Measurements from ENCODE around the gene ADGRD2. TPM values are rescaled to one million over a fixed set of nuclear protein-coding genes. Genes with fewer than 3 reads are reported as not detected.

The ADGRD2 gene
- total RNA-seq, 1 donor from 2014 or later, result 0.78 TPM

- no peak overlapping the region for H3K27ac Mint-ChIP-seq
- peaks cover 5% of the 10 kb centered on the region for H3K4me1 Mint-ChIP-seq
- peak overlapping the region; percentile 52 for H3K4me3 Mint-ChIP-seq
- H3K36me3 Mint-ChIP-seq, result no peaks in the 10 kb centered on the region
- peaks cover 43% of the 10 kb centered on the region for H3K27me3 Mint-ChIP-seq (ENCODE audit: low read depth)
- TF ChIP-seq CTCF (IDR thresholded peaks at IDR 0.05; ENCODE audit: unreplicated experiment), result no peak
- H3K9me3 Mint-ChIP-seq, result no peaks in the 10 kb centered on the region
- no peak for DNase-seq (ENCODE audit: low spot score in 2 of 2, unreplicated experiment in 2 of 2)
Measured at GRCh38 chr9:124477648-124478285, 27.5 kb downstream of the ADGRD2 start.

GRCh38 chr9:124478354-124478753, 28.1 kb downstream of the ADGRD2 start:
- Mint-ChIP-seq H3K27me3 (ENCODE audit: low read depth) (peaks cover 47% of the 10 kb centered on the region), H3K4me3 (peak overlapping the region; percentile 52)

GRCh38 chr9:124479371-124479770, 29.1 kb downstream of the ADGRD2 start:
- H3K4me1 Mint-ChIP-seq, result peaks cover 5% of the 10 kb centered on the region
- no peak overlapping the region for H3K4me3 Mint-ChIP-seq
- no peaks in the 10 kb centered on the region for H3K36me3 Mint-ChIP-seq
- H3K27me3 Mint-ChIP-seq (ENCODE audit: low read depth), result peaks cover 52% of the 10 kb centered on the region
- TF ChIP-seq CTCF (IDR thresholded peaks at IDR 0.05; ENCODE audit: unreplicated experiment), result no peak
- no peaks in the 10 kb centered on the region for H3K9me3 Mint-ChIP-seq
- DNase-seq (ENCODE audit: low spot score in 2 of 2, unreplicated experiment in 2 of 2), result no peak
- no peak overlapping the region for H3K27ac Mint-ChIP-seq

More at GRCh38 chr9:124478354-124478753, 28.1 kb downstream of the ADGRD2 start:
- Mint-ChIP-seq H3K9me3 (no peaks in the 10 kb centered on the region), H3K27ac (no peak overlapping the region), H3K4me1 (peaks cover 5% of the 10 kb centered on the region), H3K36me3 (no peaks in the 10 kb centered on the region)
- DNase-seq (ENCODE audit: low spot score in 2 of 2, unreplicated experiment in 2 of 2), result no peak
- no peak for TF ChIP-seq CTCF (IDR thresholded peaks at IDR 0.05; ENCODE audit: unreplicated experiment)

GRCh38 chr9:124479947-124480620, 29.8 kb downstream of the ADGRD2 start:
- H3K27ac Mint-ChIP-seq, result no peak overlapping the region
- H3K4me1 Mint-ChIP-seq, result peaks cover 5% of the 10 kb centered on the region
- no peaks in the 10 kb centered on the region for H3K36me3 Mint-ChIP-seq
- no peak for TF ChIP-seq CTCF (IDR thresholded peaks at IDR 0.05; ENCODE audit: unreplicated experiment)
- DNase-seq (ENCODE audit: low spot score in 2 of 2, unreplicated experiment in 2 of 2), result no peak
- no peaks in the 10 kb centered on the region for H3K9me3 Mint-ChIP-seq
- peaks cover 52% of the 10 kb centered on the region for H3K27me3 Mint-ChIP-seq (ENCODE audit: low read depth)
- H3K4me3 Mint-ChIP-seq, result no peak overlapping the region

GRCh38 chr9:124480621-124480981, 30.4 kb downstream of the ADGRD2 start:
- no peak for DNase-seq (ENCODE audit: low spot score in 2 of 2, unreplicated experiment in 2 of 2)
- no peaks in the 10 kb centered on the region for H3K9me3 Mint-ChIP-seq

More at GRCh38 chr9:124480621-124480981, 30.4 kb downstream of the ADGRD2 start:
- peaks cover 53% of the 10 kb centered on the region for H3K27me3 Mint-ChIP-seq (ENCODE audit: low read depth)
- H3K4me3 Mint-ChIP-seq, result no peak overlapping the region
- H3K27ac Mint-ChIP-seq, result no peak overlapping the region
- no peak for TF ChIP-seq CTCF (IDR thresholded peaks at IDR 0.05; ENCODE audit: unreplicated experiment)
- peaks cover 5% of the 10 kb centered on the region for H3K4me1 Mint-ChIP-seq
- H3K36me3 Mint-ChIP-seq, result no peaks in the 10 kb centered on the region

Data from mesothelial cell of epicardium (in vitro differentiated cells).